Stimulated activated CD4-positive, alpha-beta T cell treated with anti-CD3 and anti-CD28 coated beads, Interleukin-15, amount 100 ng/mL, for 48 hours (primary cell): Measurements from ENCODE around the gene CPN1.
A peak's percentile ranks its signal among the peaks of the same experiment; 100 is the strongest.

Source experiments
- DNase-seq, 2 donors: peaks; one replicate each; pipeline ENCODE4 v3.0.0-alpha.2; 2020; ENCODE audit warnings: low read depth in 2 of 2

Gene CPN1

DNA sequence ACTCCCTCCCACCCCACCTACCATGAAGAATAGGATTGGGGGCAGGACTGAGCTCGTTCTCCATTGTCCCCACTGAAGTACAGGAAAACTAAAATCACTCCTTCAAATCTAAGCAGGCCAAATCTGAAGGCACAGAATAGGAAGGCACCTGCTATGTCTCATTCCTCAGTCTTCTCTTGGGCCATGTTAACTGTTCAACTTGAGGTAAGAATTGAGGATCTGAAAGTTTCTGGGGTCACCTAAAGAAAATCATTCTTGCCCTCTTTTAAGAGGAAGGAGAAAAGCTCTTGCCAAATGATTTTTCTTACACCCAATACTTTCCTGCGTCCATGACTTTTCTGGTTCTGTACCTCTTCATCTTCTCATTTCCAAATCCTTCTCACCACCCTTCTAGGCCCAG, 4.9 kb downstream of the CPN1 start:
- DNase-seq, result no peak

DNA sequence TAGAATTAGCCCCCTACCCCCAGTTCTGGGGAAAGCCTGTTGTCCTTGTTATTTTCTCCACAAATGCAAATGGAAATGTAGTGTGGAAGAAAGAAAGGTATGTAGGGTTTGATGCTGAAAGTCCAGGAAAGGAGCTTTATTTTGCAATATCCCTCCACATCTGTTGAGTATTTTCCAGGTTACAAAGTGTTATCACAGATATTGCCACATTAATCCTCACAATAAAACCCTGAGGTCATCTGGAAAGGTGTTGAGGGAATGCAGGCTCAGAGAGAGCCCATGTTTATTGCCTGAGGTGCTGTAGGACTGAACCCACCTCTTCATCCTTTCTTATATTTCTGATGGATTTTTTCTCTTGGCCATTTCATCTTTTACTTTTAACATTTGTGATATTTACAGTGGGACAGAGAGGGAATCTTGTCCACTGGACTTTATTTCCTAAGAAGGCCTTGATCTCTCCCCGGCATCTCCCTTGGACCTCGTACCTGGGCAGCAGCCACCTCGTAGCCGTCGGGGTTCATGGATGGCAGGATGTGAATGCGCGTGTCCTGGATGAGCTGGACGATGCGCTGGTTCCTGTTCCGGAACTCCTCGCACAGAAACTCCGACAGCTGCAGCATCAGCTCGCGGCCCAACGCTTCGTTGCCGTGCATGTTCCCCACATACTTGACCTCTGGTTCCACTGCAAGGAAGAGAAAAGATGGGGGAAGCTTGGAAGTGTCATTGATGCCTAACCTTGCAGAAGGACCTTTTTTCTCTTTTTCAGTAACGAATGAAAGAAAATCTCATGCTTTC, 6.0 kb downstream of the CPN1 start:
- no peak for DNase-seq

- no peak for DNase-seq
These were observed 9.2 kb downstream of the CPN1 start for GRCh38 chr10:100072514-100072913.

- no peak for DNase-seq
These were observed 10.1 kb downstream of the CPN1 start for GRCh38 chr10:100071529-100071928.

DNA sequence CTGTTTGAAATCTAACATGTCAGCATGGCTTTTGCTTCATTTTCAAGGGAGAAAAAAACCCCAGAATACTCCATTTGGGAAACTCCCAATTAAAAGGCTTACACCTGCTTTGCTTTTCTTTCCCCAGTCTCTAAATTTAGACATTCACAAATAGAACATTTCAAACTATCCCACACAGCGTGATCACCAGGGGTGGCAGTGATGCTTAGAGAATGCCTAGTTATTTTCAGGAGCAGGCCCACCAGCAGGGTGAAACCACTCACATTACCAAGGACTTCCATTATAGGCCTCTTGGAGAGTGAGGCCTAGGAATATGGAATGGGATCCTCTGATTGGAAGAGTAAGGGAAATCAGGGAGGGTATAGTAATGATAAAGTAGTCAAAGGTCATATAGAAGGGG, 14.2 kb downstream of the CPN1 start:
- DNase-seq, result no peak

GRCh38 chr10:100065084-100065660, 16.5 kb downstream of the CPN1 start:
- no peak for DNase-seq

GRCh38 chr10:100061401-100061800, 20.3 kb downstream of the CPN1 start:
- no peak for DNase-seq

DNA sequence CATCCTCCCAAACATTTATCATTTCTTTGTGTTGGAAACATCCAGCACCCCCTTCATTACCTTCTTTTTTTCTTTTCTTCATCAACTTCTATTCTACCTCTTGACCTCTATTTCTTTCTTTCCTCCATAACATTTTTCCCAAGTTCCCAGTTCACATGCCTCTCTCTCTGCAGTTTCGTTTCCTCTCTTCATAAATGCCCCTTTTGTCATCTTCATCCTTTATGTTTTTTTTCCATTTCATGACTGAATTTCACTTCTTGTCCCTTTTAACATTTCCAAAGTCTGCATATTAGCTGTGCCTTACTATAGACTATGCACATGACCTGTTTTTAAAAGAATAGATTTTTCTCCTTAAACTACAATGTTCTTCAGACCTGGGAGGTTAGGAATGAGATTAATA, 23.7 kb downstream of the CPN1 start:
- DNase-seq, result no peak

GRCh38 chr10:100053686-100054460, 27.8 kb downstream of the CPN1 start:
- DNase-seq, result no peak

DNA sequence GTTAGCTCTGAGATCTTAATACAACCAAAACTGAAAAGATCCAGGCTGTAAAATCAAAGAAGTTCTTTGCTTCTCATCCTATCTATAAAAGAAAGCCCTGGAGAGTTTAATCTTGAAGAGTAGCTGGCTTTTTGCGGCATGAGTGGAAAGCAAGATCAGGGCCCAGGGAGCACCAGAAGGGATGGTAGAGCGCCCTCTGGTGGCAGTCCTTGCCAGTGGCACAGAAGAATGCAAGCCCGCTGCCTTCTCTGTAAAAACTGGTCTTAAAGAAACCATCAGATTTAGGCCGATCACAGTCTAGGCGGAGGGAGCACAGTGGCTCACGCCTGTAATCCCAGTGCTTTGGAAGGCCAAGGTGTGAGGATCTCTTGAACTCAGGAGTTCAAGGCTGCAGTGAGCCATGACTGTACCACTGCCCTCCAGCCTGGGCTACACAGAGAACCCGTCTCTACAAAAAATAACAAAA, 35.6 kb downstream of the CPN1 start:
- peak; percentile 62 to 75 for DNase-seq

GRCh38 chr10:100045592-100045991, 36.1 kb downstream of the CPN1 start:
- no peak for DNase-seq

DNA sequence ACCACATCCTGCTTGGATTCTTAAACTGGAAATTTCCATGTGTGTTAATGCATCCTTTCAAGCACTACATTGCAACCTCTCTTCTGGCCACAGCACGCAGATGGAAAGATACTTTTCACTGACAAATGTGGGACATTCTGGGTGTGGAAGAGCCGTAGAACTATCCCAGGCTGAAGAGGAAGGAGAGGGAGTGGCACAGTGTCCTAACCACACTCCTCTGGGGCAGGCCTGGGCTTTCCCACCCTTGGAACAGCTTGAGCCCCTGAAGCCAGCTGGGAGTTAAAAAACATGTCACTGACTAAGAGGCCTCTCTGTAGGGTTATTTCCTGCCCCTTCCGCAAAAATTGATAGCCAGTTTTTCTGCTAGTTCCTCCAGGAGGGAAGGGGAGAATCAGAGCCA, 37.9 kb downstream of the CPN1 start:
- DNase-seq, result no peak

DNA sequence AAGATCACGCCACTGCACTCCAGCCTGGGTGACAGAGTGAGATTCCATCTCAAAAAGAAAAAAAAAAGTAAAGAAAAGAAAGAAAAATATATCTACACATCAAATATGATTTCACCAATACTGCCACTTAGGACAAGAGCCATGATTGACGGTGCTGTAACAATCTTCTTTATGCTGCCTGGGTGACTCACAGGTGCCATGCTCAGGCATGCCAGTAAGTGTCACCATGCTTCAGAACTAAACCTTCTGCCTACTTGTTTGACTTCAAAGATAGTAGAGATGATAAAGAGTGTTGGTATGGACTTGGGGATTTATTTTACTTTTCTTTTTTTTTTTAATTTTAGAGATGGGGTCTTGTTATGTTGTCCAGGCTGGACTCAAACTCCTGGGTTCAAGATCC, 38.3 kb downstream of the CPN1 start:
- peak in 1 of 2 donors; percentile 16 for DNase-seq

GRCh38 chr10:100041306-100042002, 40.2 kb downstream of the CPN1 start:
- DNase-seq, result no peak

DNA sequence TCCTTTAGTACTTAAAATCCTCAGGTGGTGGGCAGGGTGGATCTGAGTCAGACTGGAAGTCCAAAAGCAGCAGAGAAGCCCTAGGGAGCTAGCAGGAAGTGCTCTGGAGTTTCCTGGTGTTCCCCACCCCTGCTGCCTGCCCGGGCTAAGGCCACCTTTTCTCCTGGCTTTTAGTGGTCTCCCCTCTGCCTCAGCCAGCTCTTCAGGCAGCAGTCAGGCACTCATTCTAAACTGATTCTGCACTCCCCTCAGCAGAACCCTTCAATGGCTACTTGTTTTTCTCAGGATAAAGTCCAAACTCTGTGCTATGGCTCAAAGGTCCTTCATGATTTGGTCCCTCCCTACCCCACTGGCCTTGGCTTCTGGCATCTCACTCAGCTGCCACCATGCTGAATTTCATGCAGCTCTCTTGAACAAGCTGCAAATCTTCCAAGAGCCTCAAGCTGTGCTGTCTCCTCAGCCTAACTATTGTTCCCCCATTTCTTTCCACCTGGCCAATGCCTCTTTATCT, 43.1 kb downstream of the CPN1 start:
- no peak for DNase-seq

DNA sequence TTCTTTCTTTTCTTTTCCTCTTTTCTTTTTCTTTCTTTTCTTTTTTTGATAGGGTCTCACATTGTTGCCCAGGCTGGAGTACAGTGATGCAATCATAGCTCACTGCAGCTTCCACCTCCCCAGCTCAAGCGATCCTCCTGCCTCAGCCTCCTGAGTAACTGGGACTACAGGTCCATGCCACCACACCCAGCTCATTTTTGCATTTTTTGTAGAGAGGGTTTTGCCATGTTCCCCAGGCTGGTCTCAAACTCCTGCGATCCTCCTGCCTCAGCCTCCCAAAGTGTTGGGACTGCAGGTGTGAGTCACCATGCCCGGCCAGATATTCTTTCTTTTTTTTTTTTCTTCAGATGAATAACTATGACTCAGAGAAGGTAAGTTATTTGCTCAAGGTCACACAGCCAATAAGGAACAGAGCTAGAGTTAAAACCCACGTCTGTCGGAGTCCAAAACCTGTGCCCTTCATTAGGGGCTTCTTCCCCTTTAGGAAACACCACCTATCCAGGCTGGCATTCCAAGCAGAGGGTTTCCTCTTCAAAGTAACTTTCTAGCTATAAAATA, 43.8 kb downstream of the CPN1 start:
- no peak for DNase-seq

- no peak for DNase-seq
These were observed 44.8 kb downstream of the CPN1 start for GRCh38 chr10:100036850-100037249.

DNA sequence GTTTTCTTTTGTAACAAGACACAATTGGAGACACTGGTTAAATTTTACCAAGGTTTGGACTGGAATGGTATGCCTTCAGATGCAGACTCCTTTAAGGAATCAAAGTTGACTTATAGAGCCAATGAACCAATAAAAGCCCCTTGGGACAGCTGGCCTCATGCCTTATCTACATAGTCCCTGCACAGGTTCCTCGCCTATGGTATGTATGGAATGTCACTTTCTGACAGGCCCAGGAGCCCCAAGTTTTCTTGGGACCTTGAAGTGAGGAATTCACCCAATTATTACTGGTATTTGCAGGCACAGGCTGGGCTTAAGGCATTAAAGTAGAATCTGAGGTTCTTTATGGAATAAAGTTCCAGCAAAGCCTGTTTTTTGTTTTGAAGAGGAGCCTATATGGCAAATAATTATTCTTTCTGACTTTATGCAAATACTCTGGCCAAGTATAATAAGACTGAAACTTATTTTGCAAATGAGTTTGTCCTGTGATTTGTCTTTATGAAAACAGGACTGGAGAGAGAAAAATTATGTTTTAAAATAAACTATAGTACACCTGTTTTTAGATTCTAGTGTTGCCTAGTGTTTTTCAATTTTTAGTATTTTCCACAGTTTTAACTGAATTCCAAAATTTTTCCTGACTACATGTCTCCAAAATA, 47.8 kb downstream of the CPN1 start:
- DNase-seq, result no peak

DNA sequence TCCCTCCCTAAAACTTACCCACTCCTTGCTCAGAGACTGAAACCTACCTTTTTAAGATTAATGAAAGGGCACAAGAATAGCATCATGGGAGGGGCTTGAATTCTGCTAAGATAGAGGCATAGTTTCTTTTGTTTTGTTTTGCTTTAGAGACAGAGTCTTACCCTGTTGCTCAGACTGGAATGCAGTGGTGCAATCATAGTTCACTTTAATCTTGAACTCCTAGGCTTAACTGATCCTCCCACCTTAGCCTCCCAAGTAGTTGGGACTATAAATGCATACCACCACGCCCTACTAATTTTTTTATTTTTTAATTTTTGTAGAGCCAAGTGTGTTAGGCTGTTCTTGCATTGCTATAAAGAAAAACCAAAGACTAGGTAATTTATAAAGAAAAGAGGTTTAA, 54.3 kb downstream of the CPN1 start:
- no peak for DNase-seq

DNA sequence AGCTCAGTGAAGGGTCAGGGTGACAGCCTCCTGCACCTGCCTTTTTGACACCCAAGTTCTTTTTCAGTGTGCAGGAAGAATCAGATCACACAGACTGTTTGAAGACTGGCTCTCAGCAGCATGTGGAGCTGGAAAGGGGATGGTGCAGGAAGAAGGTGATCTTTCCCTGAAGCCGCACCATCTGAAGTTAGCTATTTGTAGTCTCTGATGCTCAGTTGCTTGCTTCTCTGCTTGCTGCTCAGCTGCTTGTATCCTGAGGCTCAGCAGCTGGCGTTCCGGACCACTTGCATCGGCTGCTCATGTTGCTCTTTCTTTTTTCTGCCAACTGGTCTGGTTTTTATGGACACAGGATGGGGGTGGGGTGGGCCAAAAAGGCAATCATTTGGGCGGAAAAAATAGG, 56.1 kb downstream of the CPN1 start:
- no peak for DNase-seq

GRCh38 chr10:100024748-100025147, 56.9 kb downstream of the CPN1 start:
- no peak for DNase-seq
